Keratinocyte (primary cell): ENCODE results near the gene BTN3A1. TPM values are rescaled to one million over a fixed set of nuclear protein-coding genes. Genes with fewer than 3 reads are reported as not detected.

Experiments
- DNase-seq: peaks from one replicate; pipeline ENCODE4 v3.0.0-alpha.2; 2011; ENCODE audit warnings: low read depth, missing footprints, low spot score
- FAIRE-seq: peaks from 2 replicates; lab custom pipeline; 2011; peaks lifted over from hg19 to GRCh38; lab: Jason Lieb, UNC
- H2AFZ ChIP-seq: 2 replicates; pipeline ENCODE4 v1.6.0; 2012; ENCODE audit warnings: low read length, control low read depth, inconsistent platforms; ENCODE audit not compliant: control insufficient read depth
- H3K27ac ChIP-seq: 2 replicates; pipeline ENCODE4 v1.5.1; 2011; ENCODE audit warnings: low read length; ENCODE audit not compliant: control insufficient read depth, insufficient read depth
- H3K27me3 ChIP-seq: 3 replicates; pipeline ENCODE4 v1.6.0; 2011; ENCODE audit warnings: low read length; ENCODE audit not compliant: control insufficient read depth, insufficient read depth; ENCODE audit errors: extremely low read depth
- H3K36me3 ChIP-seq, 2 experiments: 2 replicates in 1 of 2; 3 replicates in 1 of 2; pipeline ENCODE4 v1.5.1; 2011; ENCODE audit warnings: low read length in 2 of 2, mild to moderate bottlenecking in 1 of 2; ENCODE audit not compliant: control insufficient read depth in 2 of 2, insufficient read depth in 2 of 2; ENCODE audit errors: extremely low read depth in 1 of 2
- H3K4me1 ChIP-seq: 3 replicates; pipeline ENCODE4 v1.5.1; 2011; ENCODE audit warnings: low read length; ENCODE audit not compliant: control insufficient read depth, insufficient read depth; ENCODE audit errors: extremely low read depth
- H3K4me2 ChIP-seq: 3 replicates; pipeline ENCODE4 v1.6.0; 2011; ENCODE audit warnings: low read depth, low read length; ENCODE audit not compliant: control insufficient read depth, insufficient read depth; ENCODE audit errors: extremely low read depth
- H3K4me3 ChIP-seq, 3 experiments: fragments of 200-600 bp in 1 of 3; sonication (generic) in 1 of 3; 2 replicates in 2 of 3; 3 replicates in 1 of 3; pipeline ENCODE4 v1.5.1; 2011 to 2016; ENCODE audit warnings: low read length in 3 of 3, mild to moderate bottlenecking in 3 of 3, control low read depth in 2 of 3, inconsistent platforms in 1 of 3, low read depth in 1 of 3, mixed read lengths in 1 of 3, mixed run types in 1 of 3, moderate library complexity in 1 of 3; ENCODE audit not compliant: control insufficient read depth in 2 of 3, insufficient read depth in 2 of 3; ENCODE audit errors: extremely low read depth in 1 of 3
- H3K79me2 ChIP-seq: 2 replicates; pipeline ENCODE4 v1.6.0; 2012; ENCODE audit warnings: low read length; ENCODE audit not compliant: control insufficient read depth, insufficient read depth
- H3K9ac ChIP-seq: 3 replicates; pipeline ENCODE4 v1.6.0; 2011; ENCODE audit warnings: low read length; ENCODE audit not compliant: control insufficient read depth, insufficient read depth; ENCODE audit errors: extremely low read depth
- H3K9me1 ChIP-seq: 3 replicates; pipeline ENCODE4 v1.6.0; 2011; ENCODE audit warnings: low read length; ENCODE audit not compliant: control insufficient read depth, insufficient read depth; ENCODE audit errors: extremely low read depth
- H3K9me3 ChIP-seq: 2 replicates; pipeline ENCODE4 v1.5.1; 2012; ENCODE audit warnings: low read depth, low read length; ENCODE audit not compliant: control insufficient read depth
- H4K20me1 ChIP-seq: 3 replicates; pipeline ENCODE4 v1.6.0; 2011; ENCODE audit warnings: low read length; ENCODE audit not compliant: control insufficient read depth, insufficient read depth; ENCODE audit errors: extremely low read depth
- EZH2 ChIP-seq: IDR thresholded peaks from one replicate; pipeline ENCODE4 v1.6.1; 2012; ENCODE audit warnings: inconsistent platforms, mild to moderate bottlenecking, low read length, moderate library complexity
- dilution Hi-C: fragments of 300-500 bp; cut with MboI; formaldehyde crosslinking; loops from one replicate; pipeline ENCODE4 v1.7.0; 2020; ENCODE audit warnings: low sequenced_read_pairs; ENCODE audit not compliant: extremely low pct_ligation_motif_present
- polyA plus RNA-seq, 5 experiments: library from polyadenylated mRNA; depleted of rRNA in 3 of 5; stranded (reverse) in 3 of 5; stranded (forward) in 1 of 5; unstranded in 1 of 5; fragments of >200 nt; gene quantifications; 1 replicate in 1 of 5; 2 replicates in 3 of 5; 3 replicates in 1 of 5; pipeline versions ENCODE4 v1.2.1 to v1.2.3, GENCODE V29; 2011 to 2012; ENCODE audit warnings: missing spikeins in 2 of 5, low read depth in 1 of 5, low replicate concordance in 1 of 5
- TF ChIP-seq, protein P1 (sequence below), 3 experiments: IDR thresholded peaks in 1 of 3; conservative IDR thresholded peaks in 1 of 3; optimal IDR thresholded peaks in 1 of 3; 2 replicates in 2 of 3; 3 replicates in 1 of 3; pipeline versions ENCODE3 to v1.5.1; 2011; ENCODE audit warnings: low read length in 3 of 3, mild to moderate bottlenecking in 3 of 3, moderate library complexity in 2 of 3, control low read depth in 1 of 3, inconsistent platforms in 1 of 3; ENCODE audit not compliant: insufficient read depth in 2 of 3; ENCODE audit errors: extremely low read depth in 1 of 3

Gene BTN3A1
- polyA plus RNA-seq, 1 donor (not counting 4 experiments of a cell fraction or from before 2014, with no cell fraction given) = 6.9 TPM

- no peaks in the 10 kb centered on the region for H3K27me3 ChIP-seq
- no peaks in the 10 kb centered on the region for H3K36me3 ChIP-seq
- no peak overlapping the region for H3K4me2 ChIP-seq
- no peak overlapping the region for H3K9ac ChIP-seq
- H3K4me1 ChIP-seq = peaks cover 5% of the 10 kb centered on the region
- TF ChIP-seq, protein P1, sequence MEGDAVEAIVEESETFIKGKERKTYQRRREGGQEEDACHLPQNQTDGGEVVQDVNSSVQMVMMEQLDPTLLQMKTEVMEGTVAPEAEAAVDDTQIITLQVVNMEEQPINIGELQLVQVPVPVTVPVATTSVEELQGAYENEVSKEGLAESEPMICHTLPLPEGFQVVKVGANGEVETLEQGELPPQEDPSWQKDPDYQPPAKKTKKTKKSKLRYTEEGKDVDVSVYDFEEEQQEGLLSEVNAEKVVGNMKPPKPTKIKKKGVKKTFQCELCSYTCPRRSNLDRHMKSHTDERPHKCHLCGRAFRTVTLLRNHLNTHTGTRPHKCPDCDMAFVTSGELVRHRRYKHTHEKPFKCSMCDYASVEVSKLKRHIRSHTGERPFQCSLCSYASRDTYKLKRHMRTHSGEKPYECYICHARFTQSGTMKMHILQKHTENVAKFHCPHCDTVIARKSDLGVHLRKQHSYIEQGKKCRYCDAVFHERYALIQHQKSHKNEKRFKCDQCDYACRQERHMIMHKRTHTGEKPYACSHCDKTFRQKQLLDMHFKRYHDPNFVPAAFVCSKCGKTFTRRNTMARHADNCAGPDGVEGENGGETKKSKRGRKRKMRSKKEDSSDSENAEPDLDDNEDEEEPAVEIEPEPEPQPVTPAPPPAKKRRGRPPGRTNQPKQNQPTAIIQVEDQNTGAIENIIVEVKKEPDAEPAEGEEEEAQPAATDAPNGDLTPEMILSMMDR (optimal IDR thresholded peaks at IDR 0.05 in 1 of 3, IDR thresholded peaks at IDR 0.05 in 1 of 3, conservative IDR thresholded peaks at IDR 0.05 in 1 of 3; ENCODE audit: extremely low read depth in 1 of 3, insufficient read depth in 2 of 3, low read length in 3 of 3) = no peak
- no peak overlapping the region for H3K27ac ChIP-seq
- H3K9me1 ChIP-seq = no peaks in the 10 kb centered on the region
- no peak overlapping the region for H2AFZ ChIP-seq
- FAIRE-seq = no peak
- no peak for DNase-seq
- H3K79me2 ChIP-seq = no peaks in the 10 kb centered on the region
- no peaks in the 10 kb centered on the region for H4K20me1 ChIP-seq
- dilution Hi-C loops = no loop called here
- no peak overlapping the region for H3K4me3 ChIP-seq
- H3K9me3 ChIP-seq = no peaks in the 10 kb centered on the region
Measured at GRCh38 chr6:26382121-26382520, 20.0 kb upstream of the BTN3A1 start.

GRCh38 chr6:26383624-26384417, 18.3 kb upstream of the BTN3A1 start:
- Histone ChIP-seq H3K27me3 (no peaks in the 10 kb centered on the region), H3K9ac (peak overlapping the region; percentile 89), H3K4me3 (peak overlapping the region; percentile 53 to 81 (median 79)), H4K20me1 (no peaks in the 10 kb centered on the region), H3K4me1 (peaks cover 5% of the 10 kb centered on the region), H3K9me1 (no peaks in the 10 kb centered on the region), H3K4me2 (peak overlapping the region; percentile 97), H3K9me3 (no peaks in the 10 kb centered on the region), H2AFZ (peak overlapping the region; percentile 99), H3K27ac (peak overlapping the region; percentile 72), H3K36me3 (no peaks in the 10 kb centered on the region), H3K79me2 (no peaks in the 10 kb centered on the region)
- DNase-seq (no peak), FAIRE-seq (peak; percentile 67)
- TF ChIP-seq, protein P1 (optimal IDR thresholded peaks at IDR 0.05 in 1 of 3, IDR thresholded peaks at IDR 0.05 in 1 of 3, conservative IDR thresholded peaks at IDR 0.05 in 1 of 3; ENCODE audit: extremely low read depth in 1 of 3, insufficient read depth in 2 of 3, low read length in 3 of 3) = no peak
- no peak for TF ChIP-seq EZH2
- dilution Hi-C loops = no loop called here
